Measurements from ENCODE around the gene NCBP2L.

NCBP2L gene

GRCh38 chrX:107818900-107819521 is 41.5 kb downstream of the NCBP2L start:
- ATAC-seq, result no peak

DNA sequence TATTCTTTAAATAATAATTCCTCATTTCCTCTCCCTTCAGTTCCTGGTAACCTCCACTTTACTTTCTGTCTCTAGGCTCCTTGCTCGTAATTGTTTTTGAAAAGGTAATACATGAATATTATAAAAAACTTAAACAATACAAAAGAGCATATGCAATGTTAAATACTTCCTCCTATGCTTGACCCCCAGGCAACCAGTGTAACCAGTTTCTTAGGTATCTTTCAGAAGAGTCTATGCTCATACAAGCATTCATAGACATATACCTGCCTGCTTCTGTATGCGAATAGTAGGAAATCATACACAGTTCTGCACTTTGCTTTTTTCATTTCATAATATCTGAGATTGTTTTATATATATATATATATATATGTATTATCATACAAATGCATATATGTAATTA is 45.5 kb downstream of the NCBP2L start:
- ATAC-seq, result no peak

DNA sequence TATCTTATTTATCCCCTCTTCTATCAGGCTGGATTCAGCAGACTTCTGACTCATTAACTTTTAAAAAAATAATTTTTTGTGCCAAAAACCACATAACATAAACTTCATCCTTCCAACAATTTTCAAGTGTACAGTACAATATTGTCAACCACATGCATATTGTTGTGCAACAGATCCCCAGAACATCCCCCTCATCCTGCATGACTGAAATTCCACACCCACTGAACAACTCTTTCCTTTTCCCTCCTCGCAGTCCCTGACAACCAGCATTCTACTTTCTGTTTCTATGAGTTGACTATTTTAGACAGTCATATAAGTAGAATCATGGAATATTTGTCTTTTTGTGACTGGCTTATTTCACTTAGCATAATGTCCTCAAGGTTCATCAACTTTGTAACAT is 45.9 kb downstream of the NCBP2L start:
- ATAC-seq, result no peak

DNA sequence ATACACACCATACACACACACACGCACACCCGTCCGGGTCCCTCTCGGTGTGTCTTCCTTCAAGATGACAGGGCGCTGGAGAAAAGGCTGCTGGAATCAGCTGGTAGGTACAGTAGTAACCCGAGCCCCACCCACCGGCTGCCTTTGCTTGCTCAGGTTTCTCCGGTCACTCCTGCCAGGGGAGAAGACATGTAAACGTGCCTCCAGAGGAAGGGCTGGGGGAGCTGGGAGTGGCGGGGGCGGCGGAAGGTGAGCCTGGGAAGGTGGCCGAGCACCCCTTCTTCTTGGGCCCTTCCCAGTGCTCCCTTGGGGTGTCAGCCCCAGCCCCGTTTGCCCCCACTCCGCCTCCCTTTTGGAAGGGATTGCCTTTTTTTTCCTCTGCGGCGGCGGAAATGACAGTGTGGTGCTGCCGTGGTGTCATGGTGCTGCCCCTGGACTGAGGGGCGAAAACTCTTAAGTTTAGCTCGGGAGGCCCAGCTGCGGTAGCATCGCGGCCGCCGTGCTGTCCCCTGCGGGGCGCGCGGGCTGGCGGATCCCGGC is 48.2 kb downstream of the NCBP2L start, which contains the start of gene MID2:
MID2 (plus strand) TSS at position 169 of the 540 bp plus-strand sequence. CDS start 561 bp downstream, outside the sequence.
- ATAC-seq, result peak; percentile 59

GRCh38 chrX:107826238-107827029 is 48.9 kb downstream of the NCBP2L start:
- ATAC-seq, result peak; percentile 49 to 57

DNA sequence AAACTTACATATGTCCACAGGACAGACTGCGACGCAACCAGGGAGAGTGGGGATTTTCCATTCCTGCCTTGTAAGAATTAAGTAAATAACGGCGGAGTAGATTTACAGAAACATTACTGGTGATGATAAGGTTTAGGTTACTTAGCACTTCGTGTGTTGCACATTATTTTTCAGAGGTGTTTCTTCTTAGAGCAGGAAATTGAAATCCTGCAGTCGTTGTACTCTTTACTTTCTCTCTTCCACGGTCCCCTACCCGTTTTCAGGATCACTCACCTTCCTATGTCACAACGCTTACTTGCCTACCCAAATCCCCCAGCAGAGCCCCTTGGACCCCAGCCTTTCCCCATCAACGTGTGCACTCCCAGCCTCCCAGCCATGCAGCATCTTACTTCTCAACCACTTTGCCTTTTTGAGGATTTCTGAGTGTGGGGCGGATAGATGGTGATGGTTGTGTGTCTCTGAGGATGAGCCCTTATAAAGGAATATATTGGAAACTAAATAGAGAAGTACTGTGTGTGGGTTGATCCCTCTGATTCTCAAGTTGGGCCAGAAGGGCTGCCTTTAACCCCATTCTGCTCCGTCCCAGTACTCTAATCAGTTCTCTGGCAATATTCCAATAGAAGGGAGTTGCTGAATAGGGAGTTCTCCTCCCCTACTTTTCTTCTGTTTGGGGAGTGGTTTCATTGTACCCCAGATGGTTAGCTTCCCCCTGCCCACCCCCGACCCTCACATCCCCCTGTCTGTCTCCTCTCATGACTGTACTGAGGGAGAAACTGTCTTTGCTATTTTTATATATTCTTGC is 49.7 kb downstream of the NCBP2L start:
- no peak for ATAC-seq

GRCh38 chrX:107827852-107828251 is 50.3 kb downstream of the NCBP2L start:
- ATAC-seq, result peak in 1 of 2 donors; percentile 37

GRCh38 chrX:107829878-107830277 is 52.3 kb downstream of the NCBP2L start:
- ATAC-seq, result no peak

DNA sequence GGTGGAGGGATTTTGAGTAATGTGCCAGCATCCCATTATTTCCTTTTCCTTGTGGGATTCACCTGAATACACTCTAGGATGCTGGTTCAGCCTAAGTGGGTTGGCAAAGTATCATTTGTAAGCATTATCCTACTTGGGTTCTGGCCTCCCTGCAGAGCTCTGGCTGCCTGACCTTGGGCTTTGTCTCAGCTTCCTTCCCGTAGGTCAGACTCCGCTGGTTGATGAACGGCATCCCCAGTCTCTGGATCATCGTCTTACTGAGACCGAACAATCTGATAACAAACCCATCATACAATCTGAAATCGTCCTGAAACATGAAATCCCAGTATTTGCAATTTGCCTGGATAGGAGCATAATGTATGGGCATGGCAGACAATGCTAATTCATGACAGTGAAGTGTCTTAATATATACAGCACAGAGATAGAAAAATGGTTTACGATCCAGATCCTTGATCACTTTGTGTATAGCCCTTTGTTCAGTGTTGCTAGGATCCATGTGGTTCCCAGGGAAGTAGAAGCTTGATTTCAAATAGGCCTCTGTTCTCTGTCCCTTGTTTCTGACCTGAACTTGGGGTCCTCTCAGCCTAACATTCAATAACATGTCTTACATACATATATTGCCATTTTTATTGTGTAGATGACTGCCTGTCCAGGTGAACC is 53.7 kb downstream of the NCBP2L start:
- no peak for ATAC-seq

GRCh38 chrX:107834275-107835201 is 57.0 kb downstream of the NCBP2L start:
- ATAC-seq, result no peak

- ATAC-seq, result no peak
These were observed 59.4 kb downstream of the NCBP2L start for GRCh38 chrX:107836958-107837357.

GRCh38 chrX:107840971-107841370 is 63.4 kb downstream of the NCBP2L start:
- no peak for ATAC-seq

DNA sequence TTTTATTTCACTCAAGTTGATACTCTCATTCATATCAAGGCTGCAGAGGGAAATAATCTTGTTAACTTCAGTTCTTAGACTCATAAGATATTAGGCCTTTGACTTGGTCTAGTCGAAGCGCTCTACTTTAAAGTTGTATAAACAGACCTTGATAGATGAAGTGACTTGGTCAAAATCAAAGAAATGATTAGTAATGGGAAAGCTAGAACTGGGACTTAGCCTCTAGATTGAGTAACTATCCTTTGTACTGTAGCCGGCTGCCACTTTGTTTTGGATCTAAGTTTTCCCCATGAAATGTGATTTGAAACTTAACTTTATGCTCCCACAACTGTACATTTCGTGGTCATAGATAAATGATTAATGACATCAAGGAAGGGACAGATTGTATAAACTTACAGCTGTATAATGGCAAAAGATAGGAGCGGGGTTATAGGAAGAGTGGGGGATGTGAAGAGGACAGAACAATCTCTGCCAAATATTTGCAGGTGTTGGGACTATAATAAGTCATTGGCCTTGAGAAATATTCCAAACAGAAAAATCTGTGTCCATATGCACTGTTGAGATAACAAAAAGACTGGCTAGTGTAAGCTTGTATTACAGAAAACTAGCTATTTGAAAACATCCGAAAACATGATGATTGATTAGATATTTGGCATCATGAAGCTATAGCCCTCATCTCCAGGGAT is 65.3 kb downstream of the NCBP2L start:
- no peak for ATAC-seq

Data from activated CD4-positive, CD25-positive, alpha-beta regulatory T cell treated with anti-CD3 and anti-CD28 coated beads, Interleukin-2, amount 50 U/mL, for 24 hours (primary cell).